WTC11 (cell line): ENCODE results near the gene RAB12.

ENCODE experiments used
- TCF7 ChIP-seq: sonication (generic); formaldehyde crosslinking; IDR thresholded peaks from 2 replicates; pipeline ENCODE4 v1.8.0; 2022; ENCODE audit warnings: mild to moderate bottlenecking, low read depth, missing genetic modification reagents, moderate library complexity
- ZNF121 ChIP-seq: sonication (generic); formaldehyde crosslinking; IDR thresholded peaks from 2 replicates; pipeline ENCODE4 v1.8.0; 2023; ENCODE audit warnings: missing genetic modification reagents
- ZNF219 ChIP-seq: sonication (generic); formaldehyde crosslinking; IDR thresholded peaks from 2 replicates; pipeline ENCODE4 v1.8.0; 2023; ENCODE audit warnings: missing genetic modification reagents, mild to moderate bottlenecking, borderline replicate concordance
- TF ChIP-seq, protein P1 (sequence below): fragments of 200-600 bp; IDR thresholded peaks from 2 replicates; pipeline ENCODE4 v1.8.0; 2022; ENCODE audit warnings: antibody characterized with exemption
- TF ChIP-seq, protein P2 (sequence below): sonication (generic); formaldehyde crosslinking; IDR thresholded peaks from 2 replicates; pipeline ENCODE4 v1.8.0; 2022; ENCODE audit warnings: missing genetic modification reagents
- TF ChIP-seq, protein P3 (sequence below): sonication (generic); formaldehyde crosslinking; IDR thresholded peaks from 2 replicates; pipeline ENCODE4 v1.8.1; 2022; ENCODE audit warnings: mild to moderate bottlenecking, missing genetic modification reagents, moderate library complexity, borderline replicate concordance
- TF ChIP-seq, protein P4 (sequence below): fragments of 250-450 bp; sonication (Bioruptor Pico); IDR thresholded peaks from 2 replicates; pipeline ENCODE4 v2.1.2; 2022; ENCODE audit warnings: mild to moderate bottlenecking, moderate library complexity

DNA sequence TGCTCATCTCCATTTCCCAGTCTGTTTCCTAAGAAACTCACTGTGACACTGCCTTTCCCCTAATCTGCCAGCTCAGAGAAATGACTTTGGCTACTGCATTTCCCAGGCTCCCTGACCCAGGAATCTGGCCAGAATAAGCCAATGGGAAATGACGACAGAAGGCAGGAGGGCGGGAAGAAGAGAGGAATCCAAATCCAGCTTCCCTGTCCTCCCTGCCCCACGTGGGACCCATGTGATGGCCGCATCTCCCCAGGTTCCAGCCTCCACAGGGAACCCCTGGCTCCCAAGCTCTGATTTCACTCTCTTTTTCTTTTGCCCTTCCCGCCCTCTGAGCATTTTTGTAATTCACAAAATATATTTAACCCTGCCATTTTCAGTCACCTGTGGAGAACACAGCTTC is 37.8 kb upstream of the RAB12 start:
- TF ChIP-seq, protein P1, sequence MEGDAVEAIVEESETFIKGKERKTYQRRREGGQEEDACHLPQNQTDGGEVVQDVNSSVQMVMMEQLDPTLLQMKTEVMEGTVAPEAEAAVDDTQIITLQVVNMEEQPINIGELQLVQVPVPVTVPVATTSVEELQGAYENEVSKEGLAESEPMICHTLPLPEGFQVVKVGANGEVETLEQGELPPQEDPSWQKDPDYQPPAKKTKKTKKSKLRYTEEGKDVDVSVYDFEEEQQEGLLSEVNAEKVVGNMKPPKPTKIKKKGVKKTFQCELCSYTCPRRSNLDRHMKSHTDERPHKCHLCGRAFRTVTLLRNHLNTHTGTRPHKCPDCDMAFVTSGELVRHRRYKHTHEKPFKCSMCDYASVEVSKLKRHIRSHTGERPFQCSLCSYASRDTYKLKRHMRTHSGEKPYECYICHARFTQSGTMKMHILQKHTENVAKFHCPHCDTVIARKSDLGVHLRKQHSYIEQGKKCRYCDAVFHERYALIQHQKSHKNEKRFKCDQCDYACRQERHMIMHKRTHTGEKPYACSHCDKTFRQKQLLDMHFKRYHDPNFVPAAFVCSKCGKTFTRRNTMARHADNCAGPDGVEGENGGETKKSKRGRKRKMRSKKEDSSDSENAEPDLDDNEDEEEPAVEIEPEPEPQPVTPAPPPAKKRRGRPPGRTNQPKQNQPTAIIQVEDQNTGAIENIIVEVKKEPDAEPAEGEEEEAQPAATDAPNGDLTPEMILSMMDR: no peak
- TF ChIP-seq, protein P2, sequence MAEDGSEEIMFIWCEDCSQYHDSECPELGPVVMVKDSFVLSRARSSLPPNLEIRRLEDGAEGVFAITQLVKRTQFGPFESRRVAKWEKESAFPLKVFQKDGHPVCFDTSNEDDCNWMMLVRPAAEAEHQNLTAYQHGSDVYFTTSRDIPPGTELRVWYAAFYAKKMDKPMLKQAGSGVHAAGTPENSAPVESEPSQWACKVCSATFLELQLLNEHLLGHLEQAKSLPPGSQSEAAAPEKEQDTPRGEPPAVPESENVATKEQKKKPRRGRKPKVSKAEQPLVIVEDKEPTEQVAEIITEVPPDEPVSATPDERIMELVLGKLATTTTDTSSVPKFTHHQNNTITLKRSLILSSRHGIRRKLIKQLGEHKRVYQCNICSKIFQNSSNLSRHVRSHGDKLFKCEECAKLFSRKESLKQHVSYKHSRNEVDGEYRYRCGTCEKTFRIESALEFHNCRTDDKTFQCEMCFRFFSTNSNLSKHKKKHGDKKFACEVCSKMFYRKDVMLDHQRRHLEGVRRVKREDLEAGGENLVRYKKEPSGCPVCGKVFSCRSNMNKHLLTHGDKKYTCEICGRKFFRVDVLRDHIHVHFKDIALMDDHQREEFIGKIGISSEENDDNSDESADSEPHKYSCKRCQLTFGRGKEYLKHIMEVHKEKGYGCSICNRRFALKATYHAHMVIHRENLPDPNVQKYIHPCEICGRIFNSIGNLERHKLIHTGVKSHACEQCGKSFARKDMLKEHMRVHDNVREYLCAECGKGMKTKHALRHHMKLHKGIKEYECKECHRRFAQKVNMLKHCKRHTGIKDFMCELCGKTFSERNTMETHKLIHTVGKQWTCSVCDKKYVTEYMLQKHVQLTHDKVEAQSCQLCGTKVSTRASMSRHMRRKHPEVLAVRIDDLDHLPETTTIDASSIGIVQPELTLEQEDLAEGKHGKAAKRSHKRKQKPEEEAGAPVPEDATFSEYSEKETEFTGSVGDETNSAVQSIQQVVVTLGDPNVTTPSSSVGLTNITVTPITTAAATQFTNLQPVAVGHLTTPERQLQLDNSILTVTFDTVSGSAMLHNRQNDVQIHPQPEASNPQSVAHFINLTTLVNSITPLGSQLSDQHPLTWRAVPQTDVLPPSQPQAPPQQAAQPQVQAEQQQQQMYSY (CRISPR knock-in tag): no peak
- TF ChIP-seq, protein P3, sequence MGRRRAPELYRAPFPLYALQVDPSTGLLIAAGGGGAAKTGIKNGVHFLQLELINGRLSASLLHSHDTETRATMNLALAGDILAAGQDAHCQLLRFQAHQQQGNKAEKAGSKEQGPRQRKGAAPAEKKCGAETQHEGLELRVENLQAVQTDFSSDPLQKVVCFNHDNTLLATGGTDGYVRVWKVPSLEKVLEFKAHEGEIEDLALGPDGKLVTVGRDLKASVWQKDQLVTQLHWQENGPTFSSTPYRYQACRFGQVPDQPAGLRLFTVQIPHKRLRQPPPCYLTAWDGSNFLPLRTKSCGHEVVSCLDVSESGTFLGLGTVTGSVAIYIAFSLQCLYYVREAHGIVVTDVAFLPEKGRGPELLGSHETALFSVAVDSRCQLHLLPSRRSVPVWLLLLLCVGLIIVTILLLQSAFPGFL (CRISPR knock-in tag): no peak
- no peak for TF ChIP-seq TCF7 (CRISPR knock-in tag)
- no peak for TF ChIP-seq ZNF121
- TF ChIP-seq ZNF219 (CRISPR knock-in tag): no peak
- TF ChIP-seq, protein P4, sequence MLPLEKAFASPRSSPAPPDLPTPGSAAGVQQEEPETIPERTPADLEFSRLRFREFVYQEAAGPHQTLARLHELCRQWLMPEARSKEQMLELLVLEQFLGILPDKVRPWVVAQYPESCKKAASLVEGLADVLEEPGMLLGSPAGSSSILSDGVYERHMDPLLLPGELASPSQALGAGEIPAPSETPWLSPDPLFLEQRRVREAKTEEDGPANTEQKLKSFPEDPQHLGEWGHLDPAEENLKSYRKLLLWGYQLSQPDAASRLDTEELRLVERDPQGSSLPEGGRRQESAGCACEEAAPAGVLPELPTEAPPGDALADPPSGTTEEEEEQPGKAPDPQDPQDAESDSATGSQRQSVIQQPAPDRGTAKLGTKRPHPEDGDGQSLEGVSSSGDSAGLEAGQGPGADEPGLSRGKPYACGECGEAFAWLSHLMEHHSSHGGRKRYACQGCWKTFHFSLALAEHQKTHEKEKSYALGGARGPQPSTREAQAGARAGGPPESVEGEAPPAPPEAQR: no peak
